GM10248 (cell line): Measurements from ENCODE around the gene CAPN13.

Experiments used
- CTCF ChIA-PET: fragments of 300-600 bp; sonication (Branson Sonifier 250); formaldehyde crosslinking; extraction: SDS; loops from one replicate; lab custom pipeline; 2021; ENCODE audit warnings: antibody characterized with exemption; lab: Yijun Ruan, JAX
- POLR2A ChIA-PET: fragments of 350-650 bp; sonication (Branson Sonifier 250); formaldehyde crosslinking; extraction: SDS; loops from one replicate; lab custom pipeline; 2020; ENCODE audit warnings: antibody characterized with exemption; lab: Yijun Ruan, JAX
- DNase-seq: peaks from one replicate; pipeline ENCODE4 v3.0.0; 2012; ENCODE audit errors: extremely low spot score
- CTCF ChIP-seq: IDR thresholded peaks from 2 replicates; pipeline ENCODE4 v1.5.1; 2012; ENCODE audit warnings: mild to moderate bottlenecking, low read depth; ENCODE audit errors: extremely low read depth, missing control alignments, control extremely low read depth

Gene CAPN13

GRCh38 chr2:30792521-30792920 is 14.7 kb downstream of the CAPN13 start:
- DNase-seq: no peak
- TF ChIP-seq CTCF: no peak
- POLR2A ChIA-PET: no interaction called here
- CTCF ChIA-PET: interaction anchor here (1.4 kb wide), 1 partner anchor 11 kb away, joined by 4 read pairs; no protein-coding TSS in a partner anchor

- DNase-seq: no peak
- TF ChIP-seq CTCF: no peak
- POLR2A ChIA-PET: no interaction called here
- CTCF ChIA-PET: interaction anchor here (0.7 kb wide), 2 partner anchors 11 to 16 kb away, joined by 3 read pairs; no protein-coding TSS in a partner anchor
Measured at GRCh38 chr2:30790879-30791278, 16.4 kb downstream of the CAPN13 start.

GRCh38 chr2:30789670-30790210 is 17.5 kb downstream of the CAPN13 start:
- TF ChIP-seq CTCF: no peak
- DNase-seq: no peak
- POLR2A ChIA-PET: no interaction called here
- CTCF ChIA-PET: interaction anchor here (1.4 kb wide), 1 partner anchor 8 kb away, joined by 3 read pairs; no protein-coding TSS in a partner anchor

- POLR2A ChIA-PET: no interaction called here
- DNase-seq: no peak
- CTCF ChIA-PET: no interaction called here
- TF ChIP-seq CTCF: no peak
Measured at GRCh38 chr2:30786923-30787685, 20.1 kb downstream of the CAPN13 start.

- no peak for TF ChIP-seq CTCF
- ChIA-PET POLR2A (no interaction called here), CTCF (no interaction called here)
- no peak for DNase-seq
Measured at GRCh38 chr2:30784682-30785081, 22.6 kb downstream of the CAPN13 start.

GRCh38 chr2:30781961-30782533 is 25.2 kb downstream of the CAPN13 start:
- ChIA-PET CTCF (interaction anchor here (1.0 kb wide), 1 partner anchor 11 kb away, joined by 4 read pairs; no protein-coding TSS in a partner anchor), POLR2A (no interaction called here)
- DNase-seq: no peak
- no peak for TF ChIP-seq CTCF
